Limb (tissue), 2 donors: ENCODE data around the gene PPFIBP2.

Experiments used
- DNase-seq, 2 donors: peaks; one replicate each; pipeline ENCODE4 v3.0.0-alpha.2; 2016; ENCODE audit errors: extremely low spot score in 2 of 2

Gene PPFIBP2

DNA sequence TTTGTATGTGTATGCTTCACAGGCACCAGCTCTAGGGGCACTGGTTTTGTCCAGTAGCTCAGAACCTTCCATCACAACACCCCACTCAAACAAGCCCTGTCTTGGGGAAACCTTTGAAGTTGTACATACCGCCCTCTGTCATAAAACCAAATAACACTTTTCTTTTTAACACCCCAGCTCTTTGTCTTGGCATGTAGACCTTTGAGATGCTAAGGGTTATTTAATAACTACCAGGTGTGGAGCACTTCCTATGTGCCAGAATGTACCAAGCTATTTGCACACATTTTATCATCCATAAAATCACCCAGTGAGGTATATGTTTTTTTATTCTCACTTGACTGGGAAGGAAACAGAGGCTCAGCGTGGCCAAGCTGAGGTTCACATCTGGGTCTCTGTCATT lies 108.9 kb downstream of the PPFIBP2 start:
- DNase-seq, result peak in 1 of 2 donors; percentile 7

DNA sequence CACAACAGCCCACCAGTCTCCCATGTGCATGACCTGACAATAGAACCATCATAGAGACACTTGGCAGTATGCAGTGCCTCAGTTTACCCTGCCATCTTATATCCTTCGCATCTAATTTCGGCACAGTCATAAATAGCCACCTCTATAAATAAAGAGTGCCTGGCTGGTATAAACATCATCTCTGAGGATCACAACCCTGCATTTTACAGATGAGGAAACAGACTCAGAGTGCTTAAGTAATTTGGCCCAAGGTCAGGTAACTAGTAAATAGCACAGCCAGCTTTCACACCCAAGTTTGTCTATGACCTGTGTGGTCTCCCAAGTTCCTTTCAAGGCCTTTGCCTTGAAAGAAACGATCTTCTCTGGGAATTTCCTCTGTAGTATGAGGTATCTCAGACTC lies 114.9 kb downstream of the PPFIBP2 start:
- no peak for DNase-seq

DNA sequence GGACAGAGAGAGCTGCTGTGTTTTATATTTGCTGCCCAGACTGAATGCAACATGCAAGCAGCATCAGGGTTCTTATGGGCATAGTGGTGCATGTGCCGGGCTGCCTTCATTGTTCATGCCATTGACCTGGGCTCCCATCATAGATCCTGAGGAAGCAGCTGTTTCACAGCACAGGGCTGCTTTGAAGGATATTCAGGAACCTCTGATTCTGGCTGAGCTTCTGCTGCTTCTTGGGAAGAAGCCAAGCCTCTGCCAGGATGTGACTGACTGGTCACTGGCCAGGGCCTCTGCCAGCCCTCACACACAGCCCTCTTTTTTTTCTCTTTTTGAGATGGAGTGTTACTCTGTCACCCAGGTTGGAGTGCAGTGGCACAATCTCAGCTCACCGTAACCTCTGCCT lies 116.2 kb downstream of the PPFIBP2 start:
- no peak for DNase-seq

DNA sequence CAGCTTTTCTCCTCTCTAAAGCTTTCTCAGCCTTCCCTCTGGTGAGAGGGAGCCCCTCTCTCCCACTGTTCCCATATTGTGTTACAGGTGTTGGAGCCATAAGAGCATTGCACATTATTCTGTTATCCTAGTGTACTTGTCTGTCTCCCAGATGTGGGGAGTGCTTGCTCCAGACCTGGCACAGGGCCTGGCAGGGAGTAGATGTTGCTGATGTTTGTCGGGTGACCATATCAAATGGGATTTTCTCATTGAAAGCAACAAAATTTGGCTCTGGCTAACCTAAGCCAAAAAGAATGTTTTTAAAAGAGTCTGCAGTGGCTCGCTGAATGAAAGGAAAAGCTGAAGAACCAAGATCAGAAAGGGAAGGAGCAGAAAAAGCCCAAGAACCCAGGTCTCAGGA lies 118.4 kb downstream of the PPFIBP2 start:
- DNase-seq, result no peak

DNA sequence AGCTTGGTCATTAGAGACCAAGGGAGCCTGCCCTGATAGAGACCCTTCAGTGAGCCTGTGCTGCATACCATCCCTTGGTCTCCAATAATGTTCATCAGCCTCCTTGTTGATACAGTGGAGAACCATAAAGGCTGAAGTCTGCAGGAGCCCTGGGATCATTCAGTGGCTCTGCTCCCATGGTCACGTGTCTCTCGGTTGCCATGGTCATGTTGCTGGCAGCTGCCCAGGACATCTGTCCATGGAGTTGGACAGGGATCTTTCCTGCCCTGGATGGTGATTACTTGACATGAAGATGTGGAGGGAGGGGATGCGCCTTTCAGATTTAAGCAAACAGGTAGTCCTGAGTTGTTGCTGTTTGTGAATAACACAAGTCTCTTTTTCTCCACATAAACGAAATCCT lies 121.3 kb downstream of the PPFIBP2 start:
- peak in 1 of 2 donors; percentile 14 for DNase-seq

DNA sequence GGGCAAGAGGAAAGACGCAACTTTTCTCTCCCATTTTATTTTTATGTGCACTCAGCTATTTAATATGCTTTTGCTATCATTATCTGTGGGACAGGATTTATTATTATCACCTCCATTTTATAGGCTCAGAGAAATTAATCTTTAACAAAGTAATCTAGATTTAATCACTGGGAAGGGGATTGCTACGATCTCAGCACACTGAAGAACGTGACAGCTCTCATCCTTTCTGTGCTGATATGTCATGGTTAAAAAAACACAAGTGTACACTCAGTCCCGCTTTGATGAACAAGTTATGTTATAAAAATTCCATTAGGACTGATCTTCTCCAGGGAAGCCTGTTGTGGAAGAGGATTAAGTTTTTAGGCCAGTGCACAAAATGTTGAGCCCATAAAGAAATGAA lies 121.9 kb downstream of the PPFIBP2 start:
- no peak for DNase-seq

DNA sequence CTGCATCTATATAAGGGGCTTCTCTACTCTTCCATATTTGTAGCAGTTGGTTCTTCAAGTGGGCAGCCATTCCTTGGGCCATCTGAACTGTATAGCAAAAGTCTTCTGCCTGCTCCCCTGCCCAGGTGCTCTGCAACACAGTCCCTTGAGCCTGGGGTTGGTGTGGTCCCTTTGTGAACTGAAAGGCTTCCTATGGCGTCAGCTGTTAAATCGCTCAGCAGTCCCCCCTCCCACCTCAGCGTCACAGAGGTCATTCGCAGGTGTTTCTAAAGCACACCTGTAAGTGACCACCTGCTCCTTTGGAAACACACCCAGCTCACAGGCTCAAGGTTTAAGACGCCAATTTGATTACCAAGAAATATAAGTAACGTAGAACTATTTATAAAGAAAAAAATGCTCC lies 122.6 kb downstream of the PPFIBP2 start:
- DNase-seq, result peak in 1 of 2 donors; percentile 9

DNA sequence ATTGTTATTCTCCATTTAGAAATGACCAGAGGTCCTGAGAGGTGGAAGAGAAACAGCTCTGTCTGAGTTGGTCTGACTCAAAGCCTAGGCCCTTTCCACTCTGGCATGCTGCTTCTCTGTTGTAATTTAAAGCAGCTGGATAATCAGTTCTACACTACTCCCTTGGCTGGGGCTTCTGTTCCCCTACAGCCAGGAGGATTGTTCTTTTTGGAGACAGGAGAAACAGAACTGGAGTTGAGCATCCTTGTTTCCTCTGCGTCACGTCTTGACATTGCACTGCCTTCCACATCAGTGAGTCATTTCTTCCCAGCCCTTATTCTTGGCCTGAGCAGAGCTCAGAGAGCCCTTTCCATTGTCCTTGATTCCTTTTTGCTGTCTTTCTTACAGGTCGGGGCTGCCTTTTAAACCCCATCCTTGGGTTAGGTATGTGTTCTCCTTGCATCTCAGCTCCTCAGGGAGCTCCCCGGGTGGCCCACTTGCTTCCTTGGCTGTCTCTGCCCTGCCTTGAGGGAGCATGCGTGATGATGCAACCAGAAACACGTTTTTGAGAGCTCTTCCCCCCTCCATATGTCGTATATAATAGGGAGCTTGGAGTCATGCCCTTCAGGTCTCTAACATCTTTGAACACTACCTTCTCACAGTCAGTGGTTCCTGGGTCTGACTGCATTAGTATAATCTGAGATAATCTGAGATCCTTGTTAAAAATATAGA lies 123.8 kb downstream of the PPFIBP2 start:
- DNase-seq, result peak in 1 of 2 donors; percentile 11

DNA sequence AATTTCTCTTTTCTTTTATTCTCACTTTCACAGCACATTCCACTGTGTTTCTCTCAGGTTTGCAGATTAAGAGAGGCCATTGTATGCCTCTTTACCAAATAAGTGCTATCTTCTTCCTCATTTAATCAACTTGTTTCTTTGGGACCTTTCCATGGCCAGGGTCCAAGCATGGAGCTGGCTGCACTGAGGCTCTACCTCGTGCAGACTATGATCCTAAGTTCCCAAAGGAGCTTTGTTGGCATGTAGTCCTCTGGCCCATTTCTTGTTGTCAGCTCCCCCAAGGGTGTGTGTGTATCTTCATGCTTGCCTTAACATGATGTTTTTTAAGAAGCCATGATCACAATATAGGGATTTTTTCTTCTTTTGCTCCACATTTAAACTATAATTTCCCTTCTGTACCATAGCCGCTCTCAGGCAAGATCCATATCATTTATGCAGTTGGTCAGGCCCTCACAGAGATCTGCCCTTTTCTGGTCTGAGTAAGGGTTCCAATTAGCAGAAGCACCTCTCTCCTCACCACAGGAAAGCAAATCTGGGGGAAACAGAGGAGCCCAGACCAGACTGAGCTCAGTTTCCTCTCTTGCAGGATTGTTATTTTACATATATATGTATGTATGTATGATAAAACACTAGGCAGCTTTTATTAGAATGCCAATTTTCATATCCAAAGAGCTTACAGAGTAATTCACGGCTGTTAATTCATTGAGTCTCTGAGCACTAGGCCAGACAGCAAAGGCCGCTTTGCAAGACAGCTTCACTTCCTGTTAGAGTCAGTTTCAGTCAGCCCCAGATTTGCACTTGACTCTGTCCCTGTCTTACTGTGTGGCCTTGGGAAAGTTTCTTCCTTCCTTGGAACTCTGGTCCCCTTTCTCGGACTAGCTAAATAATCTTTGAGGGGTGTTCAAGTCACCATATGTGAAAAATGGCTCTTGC lies 125.2 kb downstream of the PPFIBP2 start:
- peak in 1 of 2 donors; percentile 1 for DNase-seq

DNA sequence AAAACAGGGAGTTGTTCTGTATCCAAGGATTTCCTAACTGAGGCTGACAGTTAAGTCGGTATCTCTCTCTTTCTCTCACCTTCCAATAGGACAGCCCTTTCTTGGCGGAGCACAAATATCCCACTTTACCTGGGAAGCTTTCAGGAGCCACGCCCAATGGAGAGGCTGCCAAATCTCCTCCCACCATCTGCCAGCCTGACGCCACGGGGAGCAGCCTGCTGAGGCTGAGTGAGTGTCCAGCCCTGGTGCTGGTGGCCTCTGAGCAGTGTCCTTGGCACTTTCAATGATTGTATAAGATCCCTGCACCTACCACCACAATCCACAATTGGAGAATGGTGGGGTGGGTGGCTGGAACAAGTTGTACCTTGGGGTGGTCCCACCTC lies 125.8 kb downstream of the PPFIBP2 start:
- DNase-seq, result peak in 1 of 2 donors; percentile 4

DNA sequence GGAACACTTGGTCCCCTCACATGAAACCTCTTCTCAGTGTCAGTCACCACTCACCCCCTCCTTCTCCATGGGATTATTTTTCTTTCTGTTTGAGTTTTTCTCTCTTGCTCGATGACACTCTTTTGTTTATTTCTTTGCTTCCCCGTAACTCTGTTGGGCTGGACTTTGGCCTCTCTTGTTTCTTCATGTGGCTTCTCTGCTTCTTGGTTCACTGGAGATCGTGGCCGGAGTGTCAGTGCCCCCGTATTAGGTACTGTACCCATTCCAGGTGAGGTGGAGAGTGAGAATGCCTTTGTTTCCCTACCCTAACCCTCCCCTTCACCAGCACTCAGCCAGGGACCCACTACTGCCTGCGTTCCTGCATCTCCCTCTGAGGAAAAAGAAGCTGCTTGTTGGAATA lies 127.0 kb downstream of the PPFIBP2 start:
- DNase-seq, result peak in 1 of 2 donors; percentile 1

DNA sequence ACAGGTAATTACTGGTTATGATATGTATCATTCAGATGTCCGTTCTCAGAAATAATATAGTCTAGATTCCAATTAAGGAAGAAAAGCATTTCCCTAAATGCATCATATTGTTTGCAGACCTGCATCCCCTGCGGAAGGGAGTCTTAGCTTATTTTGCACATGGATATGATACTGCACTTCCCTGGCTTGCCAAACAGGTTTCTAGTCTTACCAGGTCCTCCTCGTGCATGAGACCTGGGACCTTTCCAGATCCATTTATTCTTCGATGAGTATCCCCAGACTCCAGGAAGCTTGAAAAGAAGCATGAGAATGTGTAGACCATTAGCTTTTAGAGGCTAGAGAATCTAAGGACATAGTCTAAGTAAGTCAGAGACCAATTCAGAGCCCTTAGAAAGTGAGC lies 128.9 kb downstream of the PPFIBP2 start:
- DNase-seq, result peak in 1 of 2 donors; percentile 0

DNA sequence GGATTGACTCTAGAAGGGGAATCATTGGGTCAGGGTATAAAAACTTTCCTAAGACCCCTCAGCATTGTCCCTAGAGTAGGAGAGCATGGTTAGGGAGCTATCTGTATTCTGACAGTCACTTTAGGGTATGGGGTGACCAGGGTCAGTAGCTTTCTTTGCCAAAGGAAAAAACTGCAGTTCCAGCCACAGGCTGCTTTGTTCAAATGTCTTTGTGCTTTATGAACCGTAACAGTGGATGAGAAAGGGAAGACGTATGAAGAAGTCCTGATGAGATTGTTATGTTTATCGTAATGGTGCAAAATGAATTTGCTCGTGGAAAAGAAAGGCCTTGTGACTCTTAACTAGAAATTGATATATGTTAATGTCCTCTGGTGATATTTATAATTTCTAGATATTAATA lies 129.5 kb downstream of the PPFIBP2 start:
- peak in 1 of 2 donors; percentile 0 for DNase-seq

DNA sequence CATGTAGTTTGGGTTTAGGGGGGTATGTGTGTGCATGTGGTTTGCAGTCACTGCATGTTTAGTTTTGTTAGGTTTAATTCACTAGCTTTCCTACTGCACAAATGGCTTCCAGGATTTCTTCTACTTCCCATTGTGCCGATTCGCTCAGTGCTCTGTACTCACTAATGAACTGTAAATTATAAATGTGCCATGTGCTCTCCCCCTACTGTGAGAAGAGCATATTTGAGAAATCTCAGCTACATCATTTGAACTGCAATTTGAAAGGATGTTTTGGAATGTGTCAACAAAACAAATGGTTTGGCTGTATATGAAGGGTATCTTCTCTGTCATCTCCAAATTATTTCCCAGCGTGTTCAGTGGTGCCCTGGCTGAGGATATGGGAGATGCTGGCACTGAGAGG lies 131.4 kb downstream of the PPFIBP2 start:
- DNase-seq, result no peak

DNA sequence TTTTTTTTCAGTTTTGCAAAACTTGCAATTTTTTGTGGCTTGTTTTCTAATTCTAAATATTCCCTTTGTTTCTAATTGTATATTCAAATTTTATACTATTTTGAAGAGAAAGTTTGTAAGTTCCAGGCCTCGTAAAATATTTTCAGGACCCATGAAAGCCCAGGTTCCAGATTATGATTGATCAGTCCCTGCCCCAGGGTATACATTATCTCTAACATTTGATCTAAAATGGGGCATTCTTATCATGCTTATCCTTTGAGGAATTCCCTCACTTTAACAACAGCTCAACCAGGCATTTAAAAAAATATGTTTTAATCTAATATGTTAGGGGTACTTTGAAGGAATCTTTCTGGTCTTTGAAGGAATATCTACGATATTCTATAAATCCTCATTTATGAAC lies 133.1 kb downstream of the PPFIBP2 start:
- no peak for DNase-seq

DNA sequence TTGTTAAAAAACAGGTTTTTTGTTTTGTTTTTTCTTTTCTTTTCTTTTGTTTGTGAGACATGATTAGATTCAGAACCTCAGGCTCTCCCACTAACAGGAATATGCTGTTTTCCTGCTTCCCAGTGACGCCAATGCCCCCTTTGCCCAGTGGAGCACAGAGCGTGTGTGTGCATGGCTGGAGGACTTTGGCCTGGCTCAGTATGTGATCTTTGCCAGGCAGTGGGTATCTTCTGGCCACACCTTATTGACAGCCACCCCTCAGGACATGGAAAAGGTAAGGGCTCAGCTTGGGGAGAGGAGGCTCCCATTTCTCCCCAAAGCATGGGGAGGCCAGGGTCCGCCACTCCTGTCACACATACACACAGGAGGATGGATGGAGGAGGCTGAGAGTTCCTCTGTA lies 134.5 kb downstream of the PPFIBP2 start:
- no peak for DNase-seq

DNA sequence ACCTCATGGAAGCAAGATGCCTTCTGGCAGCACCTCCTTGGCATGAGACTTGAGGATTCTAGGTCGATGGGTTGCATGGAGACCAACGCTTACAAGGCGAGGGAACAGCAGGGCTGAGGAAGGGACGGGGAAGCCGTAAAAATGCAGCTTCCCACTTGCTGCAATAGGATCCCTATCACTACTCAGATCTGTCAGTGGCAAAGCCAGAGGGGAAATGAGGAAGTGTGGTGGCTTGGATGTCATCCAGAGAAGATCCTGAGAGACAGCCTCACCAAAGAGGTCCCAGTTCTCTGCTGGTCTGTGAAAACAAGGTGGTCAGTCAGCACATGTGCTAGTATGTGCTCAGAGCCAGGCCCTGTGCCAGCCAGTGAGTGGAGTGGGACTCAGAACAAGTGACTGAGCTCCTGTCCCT lies 137.3 kb downstream of the PPFIBP2 start:
- no peak for DNase-seq

DNA sequence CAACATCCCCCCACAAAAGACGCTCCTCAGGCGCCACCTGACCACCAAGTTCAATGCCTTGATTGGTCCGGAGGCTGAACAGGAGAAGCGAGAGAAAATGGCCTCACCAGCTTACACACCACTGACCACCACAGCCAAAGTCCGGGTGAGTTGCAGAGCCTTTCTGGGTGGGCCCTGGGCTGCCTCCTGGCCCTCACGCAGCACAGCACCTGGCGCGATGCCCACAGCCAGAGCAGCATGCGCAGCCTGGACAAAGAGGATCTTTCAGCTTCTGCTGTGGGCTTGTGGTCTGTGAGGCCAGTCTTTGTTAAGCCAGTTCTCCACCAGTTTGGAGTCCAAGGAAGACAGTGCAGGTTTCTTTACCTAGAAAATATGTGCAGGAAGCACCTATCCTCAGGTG lies 137.9 kb downstream of the PPFIBP2 start:
- DNase-seq, result no peak

DNA sequence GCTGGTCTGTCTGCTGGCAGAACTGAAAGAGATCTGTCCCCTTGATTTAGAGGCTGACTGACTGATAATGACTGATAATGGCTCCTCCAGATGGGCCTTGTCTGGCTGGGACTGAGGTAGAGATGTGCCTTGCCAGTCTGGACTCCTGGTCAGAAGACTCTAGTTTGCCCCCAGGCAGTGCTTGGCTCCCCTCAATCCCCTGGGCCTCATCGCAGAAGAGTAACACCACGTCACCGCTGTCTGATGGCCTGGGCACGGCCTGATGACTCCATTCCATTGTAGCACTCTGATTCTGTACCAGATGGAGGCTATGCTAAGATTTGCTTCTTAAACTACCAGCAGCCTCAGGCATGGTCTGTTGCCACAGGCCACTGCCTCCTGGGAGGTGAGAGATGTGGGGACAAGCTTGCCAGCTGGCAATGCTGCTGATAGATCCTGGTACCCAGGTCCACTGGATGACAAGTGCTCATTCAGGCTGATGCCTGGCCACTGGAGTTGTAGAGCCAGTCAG lies 140.5 kb downstream of the PPFIBP2 start:
- no peak for DNase-seq

DNA sequence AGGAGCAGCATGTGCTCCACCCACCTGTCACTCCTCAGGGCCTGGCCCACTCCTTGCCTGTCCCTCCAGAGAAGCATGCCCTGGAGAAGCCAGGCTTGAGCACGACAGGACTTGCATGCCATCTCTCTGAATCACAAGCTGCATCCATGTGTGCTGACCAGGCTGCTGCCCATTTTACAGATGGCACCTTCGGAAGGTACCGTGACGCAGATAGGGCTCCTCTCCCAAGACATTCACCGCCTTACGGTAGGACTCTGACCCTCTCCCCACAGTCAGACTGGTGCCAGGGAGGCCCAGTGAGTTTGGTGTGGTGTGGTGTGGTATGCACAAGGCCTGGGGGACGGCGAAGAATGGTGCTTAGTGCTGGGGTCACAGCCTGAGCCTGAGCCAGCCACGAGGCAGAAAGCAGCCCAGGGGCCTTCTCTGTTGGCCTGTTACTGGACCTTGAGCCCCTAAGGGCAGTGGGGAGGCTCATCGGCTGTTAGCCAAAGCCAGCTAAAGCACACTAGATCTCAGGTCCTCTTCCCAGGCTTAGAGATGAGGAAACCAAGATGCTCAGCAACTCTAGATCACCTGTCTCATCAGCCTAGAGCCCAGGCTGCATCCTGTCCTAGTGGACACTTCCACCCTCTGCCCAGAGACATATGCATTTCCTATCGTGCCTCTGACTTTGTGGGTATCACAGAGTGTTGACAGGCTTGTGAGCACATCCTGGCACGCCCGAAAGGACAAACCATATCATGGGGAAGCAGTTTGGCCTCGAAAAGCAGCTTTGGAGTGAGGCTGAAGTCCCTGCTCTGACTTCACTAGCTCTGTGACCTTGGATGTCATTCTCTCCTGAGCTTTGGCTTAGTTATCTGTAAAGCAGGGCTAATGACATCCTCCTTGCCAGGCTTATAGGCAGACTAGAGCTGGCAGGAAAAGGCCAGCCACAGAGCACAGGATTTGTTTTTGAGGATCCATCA lies 141.7 kb downstream of the PPFIBP2 start:
- DNase-seq, result no peak

DNA sequence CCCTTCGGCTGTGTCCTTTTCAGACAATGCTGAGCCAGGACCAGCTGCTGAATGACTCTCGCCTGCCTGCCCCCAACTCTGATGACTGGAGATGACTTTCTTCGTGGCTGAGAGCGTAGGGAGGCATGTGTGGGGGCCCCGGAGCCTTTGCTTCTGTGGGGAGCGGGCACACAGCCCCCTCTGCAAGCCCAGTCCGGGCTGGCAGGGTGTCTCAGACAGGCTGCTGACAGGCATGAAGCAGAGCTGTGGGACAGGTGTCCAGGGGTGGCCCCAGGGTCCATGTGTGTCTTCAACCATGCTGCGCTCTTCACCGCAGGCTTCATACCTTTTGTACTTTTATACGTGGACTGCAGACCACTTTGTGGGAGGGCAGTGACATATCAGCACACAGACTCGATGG lies 142.9 kb downstream of the PPFIBP2 start:
- no peak for DNase-seq
